ENCODE data around the gene NLRP3.

DNA sequence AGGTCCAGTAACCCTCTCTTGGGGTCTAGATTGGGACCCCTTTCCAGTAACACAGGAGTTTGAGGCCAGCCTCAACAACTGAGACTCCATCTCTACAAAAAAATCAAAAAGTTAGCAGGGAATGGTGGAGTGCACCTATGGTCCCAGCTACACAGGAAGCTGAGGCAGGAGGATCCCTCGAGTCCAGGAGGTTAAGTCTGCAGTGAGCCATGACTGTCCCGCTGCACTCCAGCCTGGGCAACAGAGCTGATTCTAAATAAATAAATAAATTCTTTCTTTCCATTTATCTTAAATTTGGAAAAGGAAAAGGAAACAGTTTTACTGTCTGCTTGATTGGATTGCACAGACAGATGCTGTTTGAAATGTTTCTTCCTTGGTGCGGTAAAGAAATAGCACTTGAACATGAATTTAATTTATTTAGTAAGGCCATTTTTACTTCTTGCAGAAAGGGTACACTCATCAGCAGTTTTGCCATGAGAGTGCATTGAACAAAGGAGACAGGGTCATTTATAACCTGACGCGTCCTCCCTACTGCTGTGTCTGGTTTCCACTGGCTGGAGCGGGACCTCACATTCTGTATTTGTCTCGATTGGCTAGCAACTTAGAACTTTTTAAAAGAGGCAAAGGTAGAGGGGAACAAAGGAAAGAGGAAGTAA, 47.4 kb upstream of the NLRP3 start:
- TF ChIP-seq TAF1 (IDR thresholded peaks at IDR 0.05; ENCODE audit: low read depth, low read length) (no peak), POLR2A (IDR thresholded peaks at IDR 0.05; ENCODE audit: low read depth, low read length) (no peak), POLR2AphosphoS5 (IDR thresholded peaks at IDR 0.05; ENCODE audit: low read depth, low read length) (no peak), SPI1 (IDR thresholded peaks at IDR 0.05; ENCODE audit: low read depth, low read length) (no peak)
